HEK293 (cell line): ENCODE measurements around the gene NELL2.

Source experiments
- OVOL3 ChIP-seq: fragments of 450-650 bp; formaldehyde crosslinking; IDR thresholded peaks from 2 replicates; pipeline ENCODE4 v1.5.1; 2016; ENCODE audit warnings: missing biosample characterization, missing genetic modification characterization
- YY1 ChIP-seq: fragments of 450-650 bp; formaldehyde crosslinking; IDR thresholded peaks from 2 replicates; pipeline ENCODE4 v1.5.1; 2018; ENCODE audit warnings: missing biosample characterization, missing genetic modification characterization
- ZBTB21 ChIP-seq: fragments of 450-650 bp; formaldehyde crosslinking; IDR thresholded peaks from 2 replicates; pipeline ENCODE4 v1.5.1; 2017; ENCODE audit warnings: missing biosample characterization, missing genetic modification characterization
- ZFP41 ChIP-seq: fragments of 450-650 bp; formaldehyde crosslinking; IDR thresholded peaks from 2 replicates; pipeline ENCODE4 v1.5.1; 2016; ENCODE audit warnings: missing biosample characterization, missing genetic modification characterization, borderline replicate concordance
- ZNF140 ChIP-seq: fragments of 450-650 bp; formaldehyde crosslinking; IDR thresholded peaks from 2 replicates; pipeline ENCODE4 v1.5.1; 2016; ENCODE audit warnings: missing biosample characterization, missing genetic modification characterization
- ZNF416 ChIP-seq: fragments of 450-650 bp; formaldehyde crosslinking; IDR thresholded peaks from 2 replicates; pipeline ENCODE4 v1.5.1; 2016; ENCODE audit warnings: missing biosample characterization, missing genetic modification characterization
- ZNF747 ChIP-seq: fragments of 450-650 bp; formaldehyde crosslinking; IDR thresholded peaks from 2 replicates; pipeline ENCODE4 v1.5.1; 2016; ENCODE audit warnings: missing biosample characterization, missing genetic modification characterization
- ZNF76 ChIP-seq: fragments of 450-650 bp; formaldehyde crosslinking; IDR thresholded peaks from 2 replicates; pipeline ENCODE4; 2016; ENCODE audit warnings: low read depth, missing biosample characterization, missing genetic modification characterization, borderline replicate concordance
- TF ChIP-seq, protein P1 (sequence below): fragments of 450-650 bp; formaldehyde crosslinking; optimal IDR thresholded peaks from 2 replicates; pipeline ENCODE3; 2016; ENCODE audit warnings: missing biosample characterization, mild to moderate bottlenecking, missing genetic modification characterization
- TF ChIP-seq, protein P2 (sequence below): fragments of 450-650 bp; formaldehyde crosslinking; IDR thresholded peaks from 2 replicates; pipeline ENCODE4 v1.5.1; 2016; ENCODE audit warnings: missing biosample characterization, missing genetic modification characterization
- TF ChIP-seq, protein P3 (sequence below): fragments of 450-650 bp; formaldehyde crosslinking; IDR thresholded peaks from 2 replicates; pipeline ENCODE4 v1.5.1; 2016; ENCODE audit warnings: missing biosample characterization, missing genetic modification characterization
- TF ChIP-seq, protein P4 (sequence below): fragments of 450-650 bp; formaldehyde crosslinking; IDR thresholded peaks from 2 replicates; pipeline ENCODE4 v1.5.1; 2016; ENCODE audit warnings: missing biosample characterization, missing genetic modification characterization, borderline replicate concordance

DNA sequence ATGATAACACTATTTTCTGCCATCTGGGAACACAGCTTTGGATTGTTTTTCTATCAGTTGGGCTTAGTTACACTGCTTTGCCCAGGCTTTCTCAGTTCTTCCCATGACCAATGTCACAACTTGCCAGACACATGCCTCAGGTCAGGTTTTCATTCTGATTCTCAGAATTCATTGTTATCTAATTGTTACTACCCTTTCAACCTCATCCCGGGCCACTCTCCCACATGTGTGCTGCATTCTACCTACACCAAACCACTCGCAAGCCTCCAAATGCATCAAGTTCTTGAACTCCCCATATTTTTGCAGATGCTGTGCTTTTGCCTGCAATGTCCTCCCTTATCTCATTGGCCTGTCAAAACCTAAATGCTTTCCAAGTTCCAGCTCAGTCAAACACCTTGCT, 36.3 kb downstream of the NELL2 start:
- TF ChIP-seq, protein P1, sequence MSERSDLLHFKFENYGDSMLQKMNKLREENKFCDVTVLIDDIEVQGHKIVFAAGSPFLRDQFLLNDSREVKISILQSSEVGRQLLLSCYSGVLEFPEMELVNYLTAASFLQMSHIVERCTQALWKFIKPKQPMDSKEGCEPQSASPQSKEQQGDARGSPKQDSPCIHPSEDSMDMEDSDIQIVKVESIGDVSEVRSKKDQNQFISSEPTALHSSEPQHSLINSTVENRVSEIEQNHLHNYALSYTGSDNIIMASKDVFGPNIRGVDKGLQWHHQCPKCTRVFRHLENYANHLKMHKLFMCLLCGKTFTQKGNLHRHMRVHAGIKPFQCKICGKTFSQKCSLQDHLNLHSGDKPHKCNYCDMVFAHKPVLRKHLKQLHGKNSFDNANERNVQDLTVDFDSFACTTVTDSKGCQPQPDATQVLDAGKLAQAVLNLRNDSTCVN (tag by site-specific recombination) = no peak
- TF ChIP-seq ZBTB21 (tag by site-specific recombination) (no peak), ZFP41 (tag by site-specific recombination) (no peak), ZNF140 (no peak), OVOL3 (tag by site-specific recombination) (no peak), YY1 (no peak), ZNF76 (tag by site-specific recombination) (no peak), ZNF747 (tag by site-specific recombination) (no peak), ZNF416 (no peak)
- TF ChIP-seq, protein P2, sequence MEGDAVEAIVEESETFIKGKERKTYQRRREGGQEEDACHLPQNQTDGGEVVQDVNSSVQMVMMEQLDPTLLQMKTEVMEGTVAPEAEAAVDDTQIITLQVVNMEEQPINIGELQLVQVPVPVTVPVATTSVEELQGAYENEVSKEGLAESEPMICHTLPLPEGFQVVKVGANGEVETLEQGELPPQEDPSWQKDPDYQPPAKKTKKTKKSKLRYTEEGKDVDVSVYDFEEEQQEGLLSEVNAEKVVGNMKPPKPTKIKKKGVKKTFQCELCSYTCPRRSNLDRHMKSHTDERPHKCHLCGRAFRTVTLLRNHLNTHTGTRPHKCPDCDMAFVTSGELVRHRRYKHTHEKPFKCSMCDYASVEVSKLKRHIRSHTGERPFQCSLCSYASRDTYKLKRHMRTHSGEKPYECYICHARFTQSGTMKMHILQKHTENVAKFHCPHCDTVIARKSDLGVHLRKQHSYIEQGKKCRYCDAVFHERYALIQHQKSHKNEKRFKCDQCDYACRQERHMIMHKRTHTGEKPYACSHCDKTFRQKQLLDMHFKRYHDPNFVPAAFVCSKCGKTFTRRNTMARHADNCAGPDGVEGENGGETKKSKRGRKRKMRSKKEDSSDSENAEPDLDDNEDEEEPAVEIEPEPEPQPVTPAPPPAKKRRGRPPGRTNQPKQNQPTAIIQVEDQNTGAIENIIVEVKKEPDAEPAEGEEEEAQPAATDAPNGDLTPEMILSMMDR (tag by site-specific recombination) = no peak
- TF ChIP-seq, protein P3, sequence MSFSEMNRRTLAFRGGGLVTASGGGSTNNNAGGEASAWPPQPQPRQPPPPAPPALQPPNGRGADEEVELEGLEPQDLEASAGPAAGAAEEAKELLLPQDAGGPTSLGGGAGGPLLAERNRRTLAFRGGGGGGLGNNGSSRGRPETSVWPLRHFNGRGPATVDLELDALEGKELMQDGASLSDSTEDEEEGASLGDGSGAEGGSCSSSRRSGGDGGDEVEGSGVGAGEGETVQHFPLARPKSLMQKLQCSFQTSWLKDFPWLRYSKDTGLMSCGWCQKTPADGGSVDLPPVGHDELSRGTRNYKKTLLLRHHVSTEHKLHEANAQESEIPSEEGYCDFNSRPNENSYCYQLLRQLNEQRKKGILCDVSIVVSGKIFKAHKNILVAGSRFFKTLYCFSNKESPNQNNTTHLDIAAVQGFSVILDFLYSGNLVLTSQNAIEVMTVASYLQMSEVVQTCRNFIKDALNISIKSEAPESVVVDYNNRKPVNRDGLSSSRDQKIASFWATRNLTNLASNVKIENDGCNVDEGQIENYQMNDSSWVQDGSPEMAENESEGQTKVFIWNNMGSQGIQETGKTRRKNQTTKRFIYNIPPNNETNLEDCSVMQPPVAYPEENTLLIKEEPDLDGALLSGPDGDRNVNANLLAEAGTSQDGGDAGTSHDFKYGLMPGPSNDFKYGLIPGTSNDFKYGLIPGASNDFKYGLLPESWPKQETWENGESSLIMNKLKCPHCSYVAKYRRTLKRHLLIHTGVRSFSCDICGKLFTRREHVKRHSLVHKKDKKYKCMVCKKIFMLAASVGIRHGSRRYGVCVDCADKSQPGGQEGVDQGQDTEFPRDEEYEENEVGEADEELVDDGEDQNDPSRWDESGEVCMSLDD = no peak
- TF ChIP-seq, protein P4, sequence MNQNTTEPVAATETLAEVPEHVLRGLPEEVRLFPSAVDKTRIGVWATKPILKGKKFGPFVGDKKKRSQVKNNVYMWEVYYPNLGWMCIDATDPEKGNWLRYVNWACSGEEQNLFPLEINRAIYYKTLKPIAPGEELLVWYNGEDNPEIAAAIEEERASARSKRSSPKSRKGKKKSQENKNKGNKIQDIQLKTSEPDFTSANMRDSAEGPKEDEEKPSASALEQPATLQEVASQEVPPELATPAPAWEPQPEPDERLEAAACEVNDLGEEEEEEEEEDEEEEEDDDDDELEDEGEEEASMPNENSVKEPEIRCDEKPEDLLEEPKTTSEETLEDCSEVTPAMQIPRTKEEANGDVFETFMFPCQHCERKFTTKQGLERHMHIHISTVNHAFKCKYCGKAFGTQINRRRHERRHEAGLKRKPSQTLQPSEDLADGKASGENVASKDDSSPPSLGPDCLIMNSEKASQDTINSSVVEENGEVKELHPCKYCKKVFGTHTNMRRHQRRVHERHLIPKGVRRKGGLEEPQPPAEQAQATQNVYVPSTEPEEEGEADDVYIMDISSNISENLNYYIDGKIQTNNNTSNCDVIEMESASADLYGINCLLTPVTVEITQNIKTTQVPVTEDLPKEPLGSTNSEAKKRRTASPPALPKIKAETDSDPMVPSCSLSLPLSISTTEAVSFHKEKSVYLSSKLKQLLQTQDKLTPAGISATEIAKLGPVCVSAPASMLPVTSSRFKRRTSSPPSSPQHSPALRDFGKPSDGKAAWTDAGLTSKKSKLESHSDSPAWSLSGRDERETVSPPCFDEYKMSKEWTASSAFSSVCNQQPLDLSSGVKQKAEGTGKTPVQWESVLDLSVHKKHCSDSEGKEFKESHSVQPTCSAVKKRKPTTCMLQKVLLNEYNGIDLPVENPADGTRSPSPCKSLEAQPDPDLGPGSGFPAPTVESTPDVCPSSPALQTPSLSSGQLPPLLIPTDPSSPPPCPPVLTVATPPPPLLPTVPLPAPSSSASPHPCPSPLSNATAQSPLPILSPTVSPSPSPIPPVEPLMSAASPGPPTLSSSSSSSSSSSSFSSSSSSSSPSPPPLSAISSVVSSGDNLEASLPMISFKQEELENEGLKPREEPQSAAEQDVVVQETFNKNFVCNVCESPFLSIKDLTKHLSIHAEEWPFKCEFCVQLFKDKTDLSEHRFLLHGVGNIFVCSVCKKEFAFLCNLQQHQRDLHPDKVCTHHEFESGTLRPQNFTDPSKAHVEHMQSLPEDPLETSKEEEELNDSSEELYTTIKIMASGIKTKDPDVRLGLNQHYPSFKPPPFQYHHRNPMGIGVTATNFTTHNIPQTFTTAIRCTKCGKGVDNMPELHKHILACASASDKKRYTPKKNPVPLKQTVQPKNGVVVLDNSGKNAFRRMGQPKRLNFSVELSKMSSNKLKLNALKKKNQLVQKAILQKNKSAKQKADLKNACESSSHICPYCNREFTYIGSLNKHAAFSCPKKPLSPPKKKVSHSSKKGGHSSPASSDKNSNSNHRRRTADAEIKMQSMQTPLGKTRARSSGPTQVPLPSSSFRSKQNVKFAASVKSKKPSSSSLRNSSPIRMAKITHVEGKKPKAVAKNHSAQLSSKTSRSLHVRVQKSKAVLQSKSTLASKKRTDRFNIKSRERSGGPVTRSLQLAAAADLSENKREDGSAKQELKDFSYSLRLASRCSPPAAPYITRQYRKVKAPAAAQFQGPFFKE (tag by site-specific recombination) = no peak
